HL-60 (cell line): ENCODE data around the gene ROS1.

ENCODE experiments used
- DNase-seq, 2 experiments: peaks; one replicate each; pipeline ENCODE4 v3.0.0-alpha.2; 2010 to 2020; ENCODE audit warnings: low read depth in 1 of 2, low spot score in 1 of 2
- H3K27ac ChIP-seq: fragments of 250-450 bp; sonication (Bioruptor Pico); replicated peaks from 2 replicates; pipeline ENCODE4 v1.5.1; 2020; ENCODE audit warnings: mild to moderate bottlenecking, moderate library complexity
- H3K27me3 ChIP-seq: fragments of 250-450 bp; sonication (Bioruptor Pico); 2 replicates; pipeline ENCODE4 v1.5.1; 2021; ENCODE audit warnings: mild to moderate bottlenecking, moderate library complexity; ENCODE audit not compliant: insufficient read depth, poor library complexity, severe bottlenecking
- H3K4me3 ChIP-seq: replicated peaks from 2 replicates; pipeline ENCODE4 v1.5.1; 2011; ENCODE audit warnings: mild to moderate bottlenecking, control low read depth, low read length; ENCODE audit not compliant: insufficient read depth
- CTCF ChIP-seq: IDR thresholded peaks from one replicate; pipeline ENCODE4 v1.5.1; 2011; ENCODE audit warnings: low read length, control low read depth, inconsistent platforms; ENCODE audit not compliant: insufficient read depth
- GABPA ChIP-seq: IDR thresholded peaks from 2 replicates; pipeline ENCODE4 v1.6.1; 2012; ENCODE audit warnings: low read depth
- POLR2AphosphoS5 ChIP-seq: IDR thresholded peaks from 2 replicates; pipeline ENCODE4 v1.6.1; 2012; ENCODE audit warnings: low read depth
- REST ChIP-seq: IDR thresholded peaks from 2 replicates; pipeline ENCODE4 v1.6.1; 2012; ENCODE audit warnings: low read depth; ENCODE audit not compliant: insufficient replicate concordance
- SPI1 ChIP-seq: IDR thresholded peaks from 2 replicates; pipeline ENCODE4 v1.6.1; 2012; ENCODE audit warnings: low read depth, mild to moderate bottlenecking, borderline replicate concordance

ROS1 gene

GRCh38 chr6:117449549-117450439 lies 24.1 kb upstream of the ROS1 start:
- no peak overlapping the region for H3K4me3 ChIP-seq
- no peak overlapping the region for H3K27ac ChIP-seq
- peaks cover 4% of the 10 kb centered on the region for H3K27me3 ChIP-seq
- TF ChIP-seq SPI1 (no peak), POLR2AphosphoS5 (no peak), GABPA (no peak), CTCF (peak; percentile 4)
- peak in 1 of 2 experiments; percentile 40 for DNase-seq

GRCh38 chr6:117448732-117449485 lies 23.2 kb upstream of the ROS1 start:
- Histone ChIP-seq H3K4me3 (no peak overlapping the region), H3K27me3 (peaks cover 5% of the 10 kb centered on the region), H3K27ac (no peak overlapping the region)
- DNase-seq = no peak
- TF ChIP-seq REST (no peak), CTCF (no peak), POLR2AphosphoS5 (no peak), SPI1 (no peak), GABPA (no peak)

- Histone ChIP-seq H3K27ac (no peak overlapping the region), H3K27me3 (peaks cover 5% of the 10 kb centered on the region), H3K4me3 (no peak overlapping the region)
- no peak for DNase-seq
- TF ChIP-seq SPI1 = no peak
- no peak for TF ChIP-seq GABPA
- no peak for TF ChIP-seq REST
- TF ChIP-seq CTCF = no peak
- no peak for TF ChIP-seq POLR2AphosphoS5
Measured at GRCh38 chr6:117448011-117448410, 22.3 kb upstream of the ROS1 start.
